NCI-H446 (cell line): Measurements from ENCODE around the gene CEMP1.
"Not testable (repeated sequence)": the region's sequence is repeated elsewhere in the genome, so short reads cannot be mapped to it uniquely, and the experiment has no call there.

Experiments
- DNase-seq, 2 experiments: peaks; one replicate each; lab custom pipeline; 2025; lab: John Stamatoyannopoulos, UW

The CEMP1 gene

DNA sequence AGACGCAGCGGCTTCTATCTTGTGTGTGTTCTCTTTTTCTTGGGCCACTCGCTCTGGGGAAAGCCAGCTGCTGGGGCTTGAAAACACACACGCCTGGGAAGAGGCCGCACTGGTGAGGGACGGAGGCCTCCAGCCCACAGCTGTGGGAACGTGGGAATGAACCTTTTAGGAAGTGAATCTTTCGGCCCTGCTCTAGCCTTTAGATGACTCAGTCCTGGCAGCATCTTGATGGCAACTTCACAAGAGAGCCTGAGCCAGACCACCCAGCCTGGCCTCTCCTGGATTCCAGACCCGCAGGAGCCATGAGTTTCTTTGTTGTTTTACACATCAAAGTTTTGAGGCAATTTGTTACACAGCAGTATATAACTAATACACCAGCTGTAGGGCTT is 4.4 kb upstream of the CEMP1 start:
- DNase-seq: no peak

DNA sequence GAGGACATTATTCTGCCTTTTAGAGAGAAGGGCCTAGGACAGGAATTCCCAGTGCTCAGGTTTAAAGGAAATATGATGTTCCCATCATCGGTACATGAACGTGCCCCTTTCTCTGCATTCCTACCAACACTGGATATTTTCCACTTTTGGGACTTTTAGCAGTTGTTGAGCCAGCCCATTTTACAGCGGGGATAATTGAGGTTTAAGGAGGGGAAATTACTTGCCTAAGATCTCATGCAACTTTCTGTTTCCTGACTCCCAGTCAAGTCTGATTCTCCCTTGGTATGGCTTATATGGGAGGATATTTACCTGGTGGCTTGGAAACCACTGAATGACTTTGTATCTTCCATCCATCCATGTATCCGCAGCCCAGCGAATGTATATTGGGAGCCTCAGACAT is 3.1 kb upstream of the CEMP1 start:
- DNase-seq: not testable (repeated sequence)

DNA sequence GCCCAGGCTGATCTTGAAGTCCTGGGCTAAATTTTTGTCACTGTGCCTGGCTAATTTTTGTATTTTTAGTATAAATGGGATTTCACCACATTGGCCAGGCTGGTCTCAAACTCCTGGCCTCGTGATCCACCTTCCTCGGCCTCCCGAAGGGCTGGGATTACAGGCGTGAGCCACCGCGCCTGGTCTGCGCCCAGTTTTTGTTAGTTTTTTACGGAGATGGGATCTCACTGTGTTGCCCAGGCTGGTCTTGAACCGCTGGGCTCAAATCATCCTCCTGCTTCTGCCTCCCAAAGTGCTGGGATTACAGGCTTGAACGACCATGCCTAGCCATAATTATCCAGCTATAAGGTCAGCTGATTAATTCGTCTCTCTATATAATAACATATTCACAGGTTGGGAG is 2.7 kb upstream of the CEMP1 start:
- no peak for DNase-seq

DNA sequence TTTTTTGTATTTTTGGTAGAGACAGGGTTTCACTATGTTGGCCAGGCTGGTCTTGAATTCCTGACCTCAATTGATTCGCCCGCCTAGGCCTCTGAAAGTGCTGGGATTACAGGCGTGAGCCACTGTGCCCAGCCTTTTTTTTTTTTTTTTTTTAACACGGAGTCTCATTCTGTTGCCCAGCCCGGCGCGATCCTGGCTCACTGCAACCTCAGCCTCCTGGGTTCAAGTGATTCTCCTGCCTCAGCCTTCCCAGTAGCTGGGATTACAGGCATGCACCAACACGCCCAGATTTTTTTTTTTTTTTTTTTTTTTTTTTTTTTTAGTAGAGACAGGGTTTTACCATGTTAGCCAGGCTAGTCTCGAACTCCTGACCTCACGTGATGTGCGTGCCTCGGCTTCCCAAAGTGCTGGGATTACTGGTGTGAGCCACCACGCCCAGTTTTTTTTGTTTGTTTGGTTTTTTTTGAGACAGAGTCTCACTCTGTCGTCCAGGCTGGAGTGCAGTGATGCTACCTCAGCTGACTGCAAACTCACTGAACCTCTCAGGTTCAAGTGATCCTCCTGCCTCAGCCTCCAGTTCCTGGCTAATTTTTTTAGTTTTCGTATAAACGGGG is 2.0 kb upstream of the CEMP1 start:
- DNase-seq: peak in 1 of 2 experiments; percentile 23

DNA sequence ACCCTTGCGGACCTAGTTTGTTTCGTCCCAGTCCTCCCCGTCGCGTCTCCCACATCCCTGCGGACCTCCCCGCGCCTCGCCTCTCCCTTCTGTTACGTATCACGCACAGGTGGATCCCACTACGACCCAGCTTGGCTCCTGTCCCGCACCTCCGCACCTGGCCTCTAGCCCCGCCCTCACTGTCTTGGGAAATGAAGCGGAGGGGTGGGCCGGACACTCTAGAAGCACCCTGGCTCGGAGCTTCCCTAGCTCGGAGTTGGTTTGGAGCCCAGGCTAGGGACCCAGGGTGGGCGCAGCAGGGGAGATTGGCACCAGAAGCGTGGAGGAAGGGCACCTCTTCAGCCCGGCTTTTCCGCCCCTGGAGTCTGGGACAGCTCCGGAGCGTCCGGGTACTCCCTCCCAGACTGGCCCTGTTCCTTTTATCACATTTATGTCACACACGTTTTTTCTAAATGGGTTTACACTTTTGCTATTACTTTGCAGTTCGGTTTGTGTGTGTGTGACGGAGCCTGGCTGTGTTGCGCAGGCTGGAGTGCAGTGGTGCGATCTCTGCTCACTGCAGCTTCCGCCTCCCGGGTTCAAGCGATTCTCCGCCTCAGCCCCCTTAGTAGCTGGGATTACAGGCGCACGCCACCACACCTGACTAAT is 1.4 kb upstream of the CEMP1 start:
- no peak for DNase-seq

DNA sequence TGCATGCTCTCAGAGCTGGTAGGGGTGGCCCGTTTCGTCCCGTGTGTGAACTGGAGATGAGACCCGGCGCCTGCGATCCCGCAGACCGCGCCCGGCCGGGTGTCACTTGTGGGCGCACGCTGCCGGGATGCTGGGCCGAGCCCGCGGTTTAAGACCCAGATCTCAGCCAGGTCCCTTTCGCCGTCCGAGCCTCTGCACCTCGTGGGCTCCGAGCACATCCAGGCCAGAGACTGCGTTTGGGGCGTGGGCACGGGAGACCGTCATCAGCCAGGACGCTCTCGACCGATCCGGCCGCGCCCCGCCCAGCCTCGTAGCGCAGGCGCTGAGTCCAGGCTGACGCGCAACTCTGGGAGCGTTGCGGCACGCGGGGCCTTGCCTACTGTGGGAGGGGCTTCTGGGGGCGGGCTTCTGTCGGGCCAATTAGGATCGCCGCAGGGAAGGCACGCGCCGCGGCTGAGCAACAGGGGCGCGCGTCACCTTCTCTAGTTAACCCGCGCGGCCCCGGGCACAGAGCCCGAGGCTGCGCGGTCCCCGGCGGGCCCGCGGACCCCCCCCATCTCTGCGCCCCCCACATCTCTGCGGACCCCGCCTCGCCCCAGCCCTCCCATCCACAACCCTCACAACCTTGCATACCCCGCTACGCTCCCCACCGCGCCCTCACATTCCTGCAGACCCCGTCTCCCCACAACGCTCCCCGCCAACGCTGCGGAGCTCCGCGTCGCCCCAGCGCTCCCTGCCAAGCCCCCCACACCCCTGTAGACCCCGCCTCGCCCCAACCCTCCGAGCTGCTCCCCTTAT is 687 bp upstream of the CEMP1 start:
- DNase-seq: peak; percentile 93 to 98

DNA sequence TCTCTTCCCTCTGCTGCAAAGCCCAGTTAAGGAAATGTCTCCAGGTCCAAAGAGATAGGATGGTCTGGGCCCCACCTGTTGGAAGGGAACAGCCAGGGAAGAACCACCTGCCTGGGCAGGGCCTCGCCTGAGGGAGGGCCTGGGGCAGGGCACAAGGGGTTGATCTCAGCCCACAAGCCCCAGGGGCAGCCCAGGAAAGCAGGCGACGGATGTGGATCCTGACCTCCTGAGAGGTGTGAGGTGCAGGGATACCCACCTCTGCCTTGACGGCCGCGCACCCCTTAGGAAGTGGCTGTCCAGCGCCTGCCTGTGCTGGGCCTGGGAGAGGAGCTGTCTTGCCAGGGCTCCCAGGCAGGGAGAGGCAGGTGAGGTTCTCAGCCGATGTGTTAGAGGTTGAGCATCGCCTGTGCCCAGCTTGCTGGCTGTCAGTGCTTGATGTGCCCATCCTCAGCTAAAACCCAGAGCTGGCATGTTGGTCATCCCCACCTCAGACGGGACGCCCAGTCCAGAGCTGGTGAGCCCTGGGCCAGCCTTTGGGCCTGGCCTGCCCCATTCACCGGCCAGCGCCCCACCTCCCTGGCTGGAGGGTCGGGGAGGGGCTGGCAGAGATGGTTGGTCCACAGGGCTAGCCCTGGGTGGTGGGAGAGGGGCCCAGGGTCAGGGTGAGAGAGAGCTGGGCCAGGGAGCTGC is 434 bp downstream of the CEMP1 start:
- no peak for DNase-seq

DNA sequence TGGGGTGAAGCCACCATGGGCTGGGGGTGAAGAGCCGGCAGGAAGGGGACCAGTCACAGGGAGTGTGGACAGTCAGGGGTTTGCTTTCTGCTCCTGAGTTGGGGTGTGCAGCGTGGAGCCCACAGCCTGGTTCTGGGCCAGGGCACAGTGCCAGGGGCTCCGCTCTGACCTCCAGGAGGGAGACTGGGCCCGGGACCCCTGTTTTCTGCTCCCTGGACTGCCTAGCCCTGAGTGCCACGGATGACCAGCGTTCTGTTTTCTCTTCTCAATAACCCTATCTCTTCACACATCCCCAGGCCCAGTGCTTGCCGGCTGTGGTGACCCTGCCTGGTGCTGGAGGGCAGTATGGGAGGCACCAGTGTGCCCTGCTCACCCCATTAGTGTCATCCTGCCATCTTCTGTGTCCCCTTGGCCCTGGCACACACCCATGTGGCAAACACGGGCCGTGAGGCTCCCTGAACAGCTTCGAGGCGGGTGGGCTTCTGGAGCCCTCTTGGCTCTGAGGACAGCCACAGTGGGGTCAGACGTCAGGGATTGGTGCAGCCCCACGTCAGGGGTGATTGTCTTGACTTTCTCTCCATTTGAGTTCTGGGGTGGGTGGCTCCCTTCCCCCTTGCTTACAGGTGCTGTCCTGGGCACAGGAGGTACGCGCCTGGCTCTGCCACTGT is 1.1 kb downstream of the CEMP1 start:
- DNase-seq: no peak

DNA sequence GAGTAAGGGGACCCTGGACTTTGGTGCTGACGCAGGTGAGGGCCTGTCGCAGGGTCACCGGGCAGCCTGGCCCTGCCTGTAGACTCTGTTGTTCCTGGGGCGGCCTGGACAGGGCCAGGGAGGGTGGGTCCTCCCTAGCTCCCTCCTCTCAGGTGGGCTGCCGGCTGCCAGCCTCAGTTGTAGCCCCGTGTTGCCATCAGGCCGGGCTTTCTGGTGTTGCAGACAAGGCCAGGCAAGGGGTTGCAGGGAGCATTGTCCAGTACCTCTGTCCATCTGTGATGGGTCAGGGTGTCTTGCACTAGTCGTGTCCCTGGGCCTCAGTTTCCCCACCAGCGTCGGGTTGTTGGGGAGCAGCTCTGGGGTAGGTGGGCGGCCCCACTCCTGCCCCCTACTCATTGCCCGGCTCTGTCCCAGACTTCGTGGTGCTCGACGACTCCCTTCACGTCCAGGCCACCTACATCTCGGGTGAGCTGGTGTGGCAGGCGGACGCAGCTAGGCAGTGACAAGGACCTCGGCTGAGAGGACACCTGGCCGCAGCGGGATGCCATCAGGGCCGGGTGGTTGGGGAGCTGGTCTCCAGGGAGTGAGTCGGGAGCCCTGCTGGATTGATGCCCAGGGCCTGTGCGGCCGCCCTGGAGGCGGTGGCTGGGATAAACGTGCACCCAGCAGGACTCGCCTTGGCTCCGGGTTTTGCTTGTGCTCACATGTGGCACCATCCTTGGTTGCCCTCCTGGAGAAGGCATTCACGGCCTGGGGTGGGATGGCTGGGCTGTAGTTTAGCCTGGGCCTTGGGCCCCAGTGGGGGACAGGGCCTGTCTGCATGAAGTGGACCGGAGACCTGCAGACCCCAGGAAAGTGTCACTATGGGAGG is 1.9 kb downstream of the CEMP1 start:
- no peak for DNase-seq

DNA sequence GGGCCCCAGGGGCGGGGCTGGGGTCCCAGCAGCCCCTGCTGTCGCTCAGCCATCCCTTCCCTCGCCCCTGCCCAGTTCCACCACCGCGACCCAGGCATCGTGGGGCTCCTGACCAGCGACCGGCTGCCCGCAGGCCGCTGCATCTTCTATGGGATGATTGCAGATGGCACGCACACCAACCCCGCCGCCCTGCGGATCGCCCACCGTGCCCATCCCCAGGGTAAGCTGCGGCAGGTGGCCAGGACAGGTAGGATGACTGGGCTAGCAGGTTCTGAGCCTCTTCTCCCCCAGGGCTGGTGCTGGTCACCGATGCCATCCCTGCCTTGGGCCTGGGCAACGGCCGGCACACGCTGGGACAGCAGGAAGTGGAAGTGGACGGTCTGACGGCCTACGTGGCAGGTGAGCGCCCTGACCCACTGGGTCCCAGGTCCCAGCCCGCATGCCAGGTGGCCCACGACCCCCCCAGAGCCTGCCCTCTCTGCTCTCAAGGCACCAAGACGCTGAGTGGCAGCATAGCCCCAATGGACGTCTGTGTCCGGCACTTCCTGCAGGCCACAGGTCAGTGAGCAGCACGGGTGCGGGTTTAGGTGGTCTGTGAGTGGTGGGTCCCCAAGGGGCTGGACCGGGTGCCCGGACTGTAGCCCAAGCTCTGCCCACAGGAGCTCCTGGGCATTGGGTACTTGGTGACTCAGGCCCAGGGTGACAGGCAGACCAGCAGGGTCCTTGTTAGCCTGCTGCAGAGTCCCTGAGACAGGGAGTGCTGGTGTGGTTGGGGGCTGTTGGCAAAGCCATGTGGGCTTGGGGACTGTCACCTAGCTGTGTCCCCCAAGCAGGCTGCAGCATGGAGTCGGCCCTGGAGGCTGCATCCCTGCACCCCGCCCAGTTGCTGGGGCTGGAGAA is 2.8 kb downstream of the CEMP1 start:
- no peak for DNase-seq

DNA sequence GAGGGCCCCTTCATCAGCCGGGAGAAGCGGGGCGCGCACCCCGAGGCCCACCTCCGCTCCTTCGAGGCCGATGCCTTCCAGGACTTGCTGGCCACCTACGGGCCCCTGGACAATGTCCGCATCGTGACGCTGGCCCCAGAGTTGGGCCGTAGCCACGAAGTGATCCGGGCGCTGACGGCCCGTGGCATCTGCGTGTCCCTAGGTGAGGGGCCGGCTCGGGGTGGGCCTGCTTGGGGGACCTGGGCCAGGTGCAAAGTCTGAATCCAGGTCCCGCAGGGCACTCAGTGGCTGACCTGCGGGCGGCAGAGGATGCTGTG is 3.5 kb downstream of the CEMP1 start:
- no peak for DNase-seq

DNA sequence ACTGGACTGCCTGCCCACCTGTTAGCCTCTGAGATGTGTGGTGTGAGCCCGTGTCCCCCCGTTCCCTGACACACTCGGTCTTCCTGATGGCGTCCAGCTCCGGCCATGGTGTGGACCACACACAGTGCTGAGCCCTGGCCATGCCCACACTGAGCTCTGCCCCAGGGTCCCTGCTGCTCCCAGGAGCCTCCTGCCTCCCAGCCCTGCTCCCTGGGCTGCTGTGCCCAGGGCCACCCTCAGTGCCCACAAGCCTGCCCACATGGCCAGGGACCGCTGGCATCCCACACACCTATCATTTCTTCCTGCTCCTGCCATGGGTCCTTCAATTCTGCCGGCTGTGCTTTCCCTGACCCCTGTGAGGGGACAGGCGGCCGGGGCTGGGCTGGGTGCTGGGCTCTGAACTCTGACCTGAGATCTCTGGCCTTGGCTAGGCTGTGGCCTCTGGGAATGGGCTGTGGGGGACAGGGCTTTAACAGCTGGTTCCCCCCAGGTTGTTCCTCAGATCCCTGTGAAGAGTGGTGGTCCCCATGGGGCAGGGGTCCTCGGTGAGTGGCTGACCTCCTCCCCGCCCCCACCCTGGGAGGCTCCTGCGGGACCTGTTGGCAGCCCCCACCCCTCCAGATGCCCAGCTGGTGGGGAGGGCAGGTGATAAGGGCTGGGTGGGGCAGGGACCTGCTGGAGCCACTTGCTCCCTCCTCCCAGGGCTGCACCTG is 4.0 kb downstream of the CEMP1 start:
- DNase-seq: no peak

DNA sequence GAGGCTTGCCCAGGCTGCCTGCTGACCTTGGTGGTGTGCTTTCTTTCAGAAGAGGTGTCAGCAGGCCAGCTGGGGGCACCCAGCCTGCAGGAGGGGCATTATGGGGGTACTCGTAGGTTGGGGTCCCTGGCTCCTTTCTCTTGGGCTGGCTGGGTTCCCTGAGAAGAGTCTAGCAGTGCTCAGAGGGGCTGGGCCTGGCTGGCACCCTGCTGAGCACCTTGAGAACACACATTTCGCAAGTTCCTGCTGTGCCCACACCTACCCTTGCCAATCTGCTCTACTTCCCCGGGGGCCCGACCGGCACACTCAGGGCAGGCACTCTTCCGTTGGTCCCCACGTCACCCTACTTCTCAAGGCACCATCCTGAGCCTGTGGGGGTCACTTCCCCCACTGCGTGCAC is 5.1 kb downstream of the CEMP1 start:
- DNase-seq: no peak

DNA sequence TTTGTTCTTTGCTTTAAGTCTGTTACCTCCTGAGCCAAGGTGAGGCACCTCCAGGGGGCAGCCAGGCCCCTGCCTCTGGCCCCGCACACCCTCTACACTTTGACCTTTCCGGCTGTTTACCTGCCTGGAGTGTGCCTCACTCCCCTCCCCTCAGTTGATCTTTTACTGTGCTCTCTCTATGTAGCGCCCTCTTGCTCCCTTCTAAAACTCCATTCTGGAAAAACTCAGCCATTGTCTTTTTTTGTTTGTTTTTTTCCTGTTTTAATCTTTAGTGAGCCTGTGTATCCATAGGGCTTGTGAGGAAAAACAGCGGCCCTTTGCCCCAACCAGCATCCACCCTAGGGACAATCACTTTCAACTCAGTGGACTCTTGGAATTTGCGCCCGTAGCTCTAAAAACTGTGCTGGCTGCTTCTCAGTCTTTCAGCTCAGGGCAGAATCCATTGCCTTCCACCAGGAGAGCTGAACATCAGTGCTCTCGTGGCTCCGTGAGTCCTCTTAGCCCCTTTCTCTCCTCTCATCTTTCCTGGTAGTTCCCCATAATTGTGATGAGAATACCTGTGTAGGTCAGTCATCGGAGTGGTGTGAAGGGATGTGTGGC is 6.8 kb downstream of the CEMP1 start:
- DNase-seq: no peak

DNA sequence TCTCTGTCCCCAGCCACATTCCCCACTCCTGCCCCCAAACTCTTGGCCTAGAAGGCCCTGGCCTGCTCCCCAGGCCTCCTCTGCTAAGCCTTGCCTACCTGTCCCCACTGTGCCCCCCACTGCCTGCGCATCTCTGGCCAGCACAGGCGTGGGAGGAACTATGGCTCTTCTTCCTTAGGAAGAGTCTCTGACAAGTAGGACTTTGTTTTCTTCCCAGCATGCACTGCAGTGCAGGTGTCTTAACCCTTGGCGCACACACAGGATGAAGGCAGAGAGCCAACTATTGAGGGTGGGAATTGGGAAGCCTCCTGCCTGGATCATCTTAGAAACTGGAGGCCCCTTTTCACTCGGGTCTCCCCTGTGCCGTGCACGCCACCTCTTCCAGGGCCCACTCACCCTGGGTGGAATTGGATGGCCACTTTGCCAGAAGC is 7.4 kb downstream of the CEMP1 start:
- DNase-seq: no peak

DNA sequence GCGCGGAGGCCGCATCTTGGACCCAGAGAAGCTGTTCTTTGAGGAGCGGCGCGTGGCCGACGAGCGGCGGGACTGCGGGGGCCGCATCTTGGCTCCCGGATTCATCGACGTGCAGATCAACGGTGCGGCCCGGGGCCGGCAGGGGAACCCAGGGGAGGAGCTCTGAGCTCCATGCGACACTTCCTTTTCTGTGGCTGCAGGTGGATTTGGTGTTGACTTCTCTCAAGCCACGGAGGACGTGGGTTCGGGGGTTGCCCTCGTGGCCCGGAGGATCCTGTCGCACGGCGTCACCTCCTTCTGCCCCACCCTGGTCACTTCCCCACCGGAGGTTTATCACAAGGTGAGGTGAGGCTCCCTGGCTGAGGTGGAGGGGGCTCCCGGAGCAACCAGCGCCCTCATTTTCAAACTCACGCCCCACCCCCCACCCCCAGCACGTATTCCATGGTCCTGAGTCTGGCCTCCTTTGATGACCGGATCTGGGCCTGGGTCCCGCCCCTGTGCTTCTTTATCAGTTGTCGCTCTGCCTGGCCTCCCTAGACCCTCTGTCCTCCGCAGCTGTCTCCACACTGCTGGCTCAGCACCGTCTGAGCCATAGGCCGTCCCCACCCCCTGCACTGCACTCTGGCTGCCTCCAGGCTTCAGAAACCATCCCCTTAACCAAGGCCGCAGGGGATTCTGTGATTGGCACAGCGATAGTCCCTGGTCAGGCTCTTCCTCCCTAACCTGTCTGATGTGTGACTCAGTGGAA is 10.2 kb downstream of the CEMP1 start:
- no peak for DNase-seq

DNA sequence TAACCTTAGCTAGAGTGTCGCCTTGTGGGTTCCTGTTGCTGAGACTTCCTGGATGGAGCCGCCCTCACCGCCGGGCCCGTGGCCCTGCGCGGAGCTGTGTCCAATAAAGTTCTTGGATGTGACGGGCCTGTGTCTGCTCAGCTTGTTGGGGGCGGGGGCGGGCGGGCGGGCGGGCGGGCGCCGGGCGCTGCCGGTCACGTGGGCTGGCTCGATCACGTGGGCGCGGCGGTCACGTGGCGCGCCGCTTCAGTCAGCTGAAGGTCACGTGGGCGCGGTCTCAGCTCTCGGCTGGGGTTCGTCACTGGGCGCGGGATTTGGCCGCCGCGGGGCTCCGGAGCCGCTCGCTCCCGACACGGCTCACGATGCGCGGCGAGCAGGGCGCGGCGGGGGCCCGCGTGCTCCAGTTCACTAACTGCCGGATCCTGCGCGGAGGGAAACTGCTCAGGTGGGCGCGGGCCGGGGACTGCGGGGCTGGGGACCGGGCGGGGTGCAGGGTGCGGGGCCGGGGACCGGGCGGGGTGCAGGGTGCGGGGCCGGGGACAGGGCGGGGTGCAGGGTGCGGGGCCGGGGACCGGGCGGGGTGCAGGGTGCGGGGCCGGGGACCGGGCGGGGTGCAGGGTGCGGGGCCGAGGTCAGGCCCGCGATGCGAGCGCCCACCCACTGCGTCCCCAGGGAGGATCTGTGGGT is 11.0 kb downstream of the CEMP1 start, which contains the start of gene AMDHD2:
Gene AMDHD2 (plus strand): TSS at position 275 of the 687 bp plus-strand sequence. CDS start 88 bp downstream, at position 363.
- peak; percentile 67 to 88 for DNase-seq

DNA sequence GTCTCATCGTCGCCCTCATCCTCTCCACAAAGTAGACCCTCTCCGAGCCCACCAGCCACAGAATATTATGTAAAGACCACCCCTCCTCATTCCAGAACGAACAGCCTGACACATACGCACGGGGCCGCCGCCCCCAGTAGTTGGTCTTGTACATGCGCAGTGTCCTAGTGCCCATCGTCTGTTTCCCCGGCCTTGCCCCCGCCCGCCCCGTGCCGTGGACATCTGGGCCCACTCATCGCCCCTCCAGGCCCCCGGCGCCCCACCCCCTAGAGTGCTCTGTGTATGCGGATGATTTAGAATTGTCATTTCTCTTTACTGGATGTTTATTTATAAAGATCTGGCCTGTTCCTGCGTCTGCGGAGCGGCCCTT is 11.5 kb downstream of the CEMP1 start:
- no peak for DNase-seq
